Mucosa of descending colon (tissue), 3 donors: ENCODE results near the gene GTF3C5. TPM values are rescaled to one million over a fixed set of nuclear protein-coding genes. Genes with fewer than 3 reads are reported as not detected.

Experiments
- ATAC-seq: fragments of 200-7000 bp; cut with Tn5 transposase; one replicate; pipeline ENCODE4 v1.9.1; 2020; ENCODE audit warnings: mild to moderate bottlenecking, moderate library complexity
- DNase-seq, 3 donors: peaks; one replicate each; pipeline ENCODE4 v3.0.0-alpha.2; 2020
- H3K36me3 ChIP-seq: fragments of 200-600 bp; one replicate; pipeline ENCODE4 v1.8.0; 2021; ENCODE audit warnings: low read depth, mild to moderate bottlenecking
- H3K4me1 ChIP-seq: fragments of 200-600 bp; one replicate; pipeline ENCODE4 v1.8.0; 2021; ENCODE audit warnings: low read depth, mild to moderate bottlenecking
- H3K4me3 ChIP-seq: fragments of 200-600 bp; one replicate; pipeline ENCODE4 v1.8.0; 2021; ENCODE audit warnings: mild to moderate bottlenecking
- H3K9me3 ChIP-seq: fragments of 200-600 bp; one replicate; pipeline ENCODE4 v1.8.0; 2021; ENCODE audit warnings: mild to moderate bottlenecking
- intact Hi-C, 2 donors: fragments of 100-400 bp; cut with DNase I in 1 of 2; cut with micrococcal nuclease in 1 of 2; formaldehyde crosslinking; loops; one replicate each; pipeline versions ENCODE4 v1.11.0 to v1.11.1; 2022; cut with DNase I, micrococcal nuclease
- total RNA-seq, 3 donors: library from RNA; stranded (reverse); fragmentation: NEBNext Ultra II Directional in 2 of 3; extraction: Animal tissue kit (Norgen Biotek cat#: 25700) in 2 of 3; gene quantifications; one replicate each; pipeline versions ENCODE4 v1.2.1 to v1.2.4, GENCODE V29; 2021 to 2023
- TF ChIP-seq, protein P1 (sequence below): fragments of 200-600 bp; IDR thresholded peaks from one replicate; pipeline ENCODE4 v1.8.0; 2022; ENCODE audit warnings: antibody characterized with exemption, mild to moderate bottlenecking
- donor health status: DM: no; HTN: no; CAD: no; lungs with moderate emphysema.
- donor health status: DM: no; HTN: no; CAD: no.
- donor health status: DM: no; HTN: yes; CAD: no.

GTF3C5 gene
- total RNA-seq, 3 donors from 2014 or later, result 45.8 to 53.6 (median 52.2) TPM

DNA sequence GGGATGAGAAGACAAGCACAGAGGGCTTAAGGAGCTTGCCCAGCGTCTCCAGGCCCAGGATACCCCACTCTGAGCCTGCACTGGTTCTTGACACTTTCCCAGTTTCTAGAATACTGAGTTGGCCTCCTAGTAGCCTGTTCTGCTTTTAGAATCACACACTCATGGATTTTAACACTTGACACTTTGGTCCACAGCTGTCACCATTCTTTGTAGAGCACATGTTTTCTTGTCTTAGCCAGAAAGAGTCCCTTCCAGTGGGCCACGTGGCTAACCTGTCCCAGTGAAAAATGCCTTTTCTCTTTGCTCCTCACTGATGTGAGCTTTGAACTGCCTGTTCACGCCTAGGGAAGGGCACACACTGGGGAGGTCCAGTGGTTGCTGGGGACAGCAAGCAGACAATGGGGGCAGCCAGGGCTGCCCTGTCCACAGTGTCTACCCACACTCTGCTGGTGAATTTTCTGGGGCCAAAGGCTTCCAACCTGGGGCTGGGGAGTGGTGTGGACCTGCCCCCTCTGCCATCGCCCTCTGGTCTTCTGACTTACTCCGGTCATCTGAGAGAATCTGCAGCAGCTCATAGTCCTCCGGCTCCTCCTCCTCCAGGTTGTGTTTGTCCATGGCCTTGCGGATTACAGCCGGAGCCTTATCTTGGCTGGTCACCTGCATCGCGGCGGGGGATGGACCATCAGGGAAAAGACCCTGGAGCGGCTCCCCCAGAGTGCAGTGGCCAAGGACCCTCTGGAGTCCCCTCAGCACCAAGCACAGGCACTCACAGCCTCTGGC lies 69.1 kb downstream of the GTF3C5 start:
- DNase-seq, result peak in 1 of 3 donors; percentile 21
- intact Hi-C loops, result loop anchor here in 1 of 2 donors (5.0 kb wide), 1 partner anchor 47 kb away; no protein-coding TSS in a partner anchor
- Histone ChIP-seq H3K9me3 (peaks cover 12% of the 10 kb centered on the region), H3K36me3 (no peaks in the 10 kb centered on the region), H3K4me3 (no peak overlapping the region), H3K4me1 (peaks cover 6% of the 10 kb centered on the region)
- TF ChIP-seq, protein P1, sequence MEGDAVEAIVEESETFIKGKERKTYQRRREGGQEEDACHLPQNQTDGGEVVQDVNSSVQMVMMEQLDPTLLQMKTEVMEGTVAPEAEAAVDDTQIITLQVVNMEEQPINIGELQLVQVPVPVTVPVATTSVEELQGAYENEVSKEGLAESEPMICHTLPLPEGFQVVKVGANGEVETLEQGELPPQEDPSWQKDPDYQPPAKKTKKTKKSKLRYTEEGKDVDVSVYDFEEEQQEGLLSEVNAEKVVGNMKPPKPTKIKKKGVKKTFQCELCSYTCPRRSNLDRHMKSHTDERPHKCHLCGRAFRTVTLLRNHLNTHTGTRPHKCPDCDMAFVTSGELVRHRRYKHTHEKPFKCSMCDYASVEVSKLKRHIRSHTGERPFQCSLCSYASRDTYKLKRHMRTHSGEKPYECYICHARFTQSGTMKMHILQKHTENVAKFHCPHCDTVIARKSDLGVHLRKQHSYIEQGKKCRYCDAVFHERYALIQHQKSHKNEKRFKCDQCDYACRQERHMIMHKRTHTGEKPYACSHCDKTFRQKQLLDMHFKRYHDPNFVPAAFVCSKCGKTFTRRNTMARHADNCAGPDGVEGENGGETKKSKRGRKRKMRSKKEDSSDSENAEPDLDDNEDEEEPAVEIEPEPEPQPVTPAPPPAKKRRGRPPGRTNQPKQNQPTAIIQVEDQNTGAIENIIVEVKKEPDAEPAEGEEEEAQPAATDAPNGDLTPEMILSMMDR, result no peak
- no peak for ATAC-seq

DNA sequence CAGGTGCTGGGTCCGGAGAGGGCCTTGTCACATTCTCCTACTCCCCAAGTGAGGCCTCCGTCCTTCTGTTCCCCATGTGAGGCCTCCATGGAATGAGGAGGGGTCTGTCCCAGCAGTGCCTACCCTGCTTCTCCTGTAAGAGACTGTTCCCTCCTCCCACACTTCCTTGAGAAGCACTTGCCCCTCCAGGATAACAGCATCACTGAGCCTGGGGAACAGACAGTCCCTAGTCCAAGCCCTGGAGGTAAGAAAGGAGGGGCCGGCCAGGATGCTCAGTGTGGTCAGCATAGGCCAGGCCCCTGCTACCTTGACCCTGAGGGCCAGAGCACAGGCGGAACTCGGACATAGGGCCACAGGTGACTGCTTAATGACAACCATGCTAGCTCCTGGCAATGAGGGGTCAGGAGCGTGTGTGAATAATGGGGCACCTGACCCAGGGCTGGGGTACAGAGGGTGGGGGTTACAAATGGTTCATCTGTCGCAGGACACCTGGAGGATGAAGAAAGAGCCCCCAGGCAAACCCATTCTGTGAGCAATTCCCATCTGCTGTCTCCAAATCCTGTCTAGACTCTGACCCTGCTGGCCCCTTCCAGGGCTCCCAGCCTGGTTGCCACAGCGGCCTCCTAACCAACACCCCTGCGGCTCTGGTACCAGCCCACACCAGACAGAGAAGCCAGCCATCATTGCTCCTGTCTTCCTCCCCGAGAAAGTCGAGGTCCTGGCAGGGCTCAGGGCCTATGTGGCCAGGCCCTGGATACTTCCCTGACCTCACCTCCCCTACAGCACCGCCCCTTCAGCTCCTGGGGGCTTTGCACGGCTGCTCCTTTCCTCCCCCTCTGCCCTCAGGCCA lies 69.9 kb downstream of the GTF3C5 start:
- ATAC-seq (no peak), DNase-seq (no peak)
- Histone ChIP-seq H3K4me1 (peaks cover 6% of the 10 kb centered on the region), H3K9me3 (peaks cover 11% of the 10 kb centered on the region), H3K36me3 (no peaks in the 10 kb centered on the region), H3K4me3 (no peak overlapping the region)
- intact Hi-C loops, result loop anchor here in 1 of 2 donors (5.0 kb wide), 1 partner anchor 47 kb away; no protein-coding TSS in a partner anchor
- TF ChIP-seq, protein P1, result no peak

DNA sequence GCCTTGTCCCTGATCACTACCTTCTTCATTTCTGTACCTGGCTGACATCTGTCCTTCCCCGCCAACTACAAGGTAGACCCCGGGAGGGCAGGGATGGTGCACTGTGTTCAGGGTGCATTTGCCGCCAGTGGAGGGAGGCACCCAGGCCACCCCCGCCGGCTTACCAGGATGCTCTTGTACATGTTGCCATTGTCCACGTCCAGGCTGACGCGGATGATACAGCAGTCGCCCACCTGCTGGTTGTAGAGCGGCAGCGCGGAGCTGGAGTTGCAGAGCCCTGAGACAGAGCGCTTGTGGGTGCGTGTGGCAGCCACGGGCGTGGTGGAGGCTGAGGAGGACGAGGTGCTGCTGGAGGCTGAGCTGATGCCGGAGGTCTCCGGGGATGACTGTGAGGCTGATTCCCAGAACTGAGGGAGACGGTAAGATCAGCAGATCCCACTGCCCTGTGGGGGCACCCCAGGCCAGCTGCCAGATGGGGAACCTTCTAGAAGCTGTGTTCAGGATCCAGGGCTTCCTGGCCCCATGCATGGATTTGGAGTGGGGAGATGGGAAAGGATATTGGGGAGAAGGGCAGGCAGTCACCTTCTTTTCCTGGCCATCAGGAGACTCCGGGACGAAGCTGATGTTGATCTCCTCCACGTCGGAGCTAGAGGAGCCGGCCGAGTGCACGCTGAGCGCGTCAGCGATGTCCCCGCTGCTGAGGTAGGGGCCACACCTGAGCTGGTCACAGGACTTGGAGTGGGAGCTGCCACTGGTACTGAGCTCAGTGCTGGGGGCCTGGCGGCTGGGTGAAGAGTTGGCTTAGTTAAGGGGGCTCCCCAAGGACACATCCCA lies 70.8 kb downstream of the GTF3C5 start:
- H3K4me3 ChIP-seq, result no peak overlapping the region
- ATAC-seq, result no peak
- TF ChIP-seq, protein P1, result no peak
- peaks cover 3% of the 10 kb centered on the region for H3K9me3 ChIP-seq
- no peaks in the 10 kb centered on the region for H3K36me3 ChIP-seq
- peaks cover 6% of the 10 kb centered on the region for H3K4me1 ChIP-seq
- peak in 1 of 3 donors; percentile 26 for DNase-seq
- intact Hi-C loops, result loop anchor here in 1 of 2 donors (5.0 kb wide), 1 partner anchor 46 kb away; no protein-coding TSS in a partner anchor

DNA sequence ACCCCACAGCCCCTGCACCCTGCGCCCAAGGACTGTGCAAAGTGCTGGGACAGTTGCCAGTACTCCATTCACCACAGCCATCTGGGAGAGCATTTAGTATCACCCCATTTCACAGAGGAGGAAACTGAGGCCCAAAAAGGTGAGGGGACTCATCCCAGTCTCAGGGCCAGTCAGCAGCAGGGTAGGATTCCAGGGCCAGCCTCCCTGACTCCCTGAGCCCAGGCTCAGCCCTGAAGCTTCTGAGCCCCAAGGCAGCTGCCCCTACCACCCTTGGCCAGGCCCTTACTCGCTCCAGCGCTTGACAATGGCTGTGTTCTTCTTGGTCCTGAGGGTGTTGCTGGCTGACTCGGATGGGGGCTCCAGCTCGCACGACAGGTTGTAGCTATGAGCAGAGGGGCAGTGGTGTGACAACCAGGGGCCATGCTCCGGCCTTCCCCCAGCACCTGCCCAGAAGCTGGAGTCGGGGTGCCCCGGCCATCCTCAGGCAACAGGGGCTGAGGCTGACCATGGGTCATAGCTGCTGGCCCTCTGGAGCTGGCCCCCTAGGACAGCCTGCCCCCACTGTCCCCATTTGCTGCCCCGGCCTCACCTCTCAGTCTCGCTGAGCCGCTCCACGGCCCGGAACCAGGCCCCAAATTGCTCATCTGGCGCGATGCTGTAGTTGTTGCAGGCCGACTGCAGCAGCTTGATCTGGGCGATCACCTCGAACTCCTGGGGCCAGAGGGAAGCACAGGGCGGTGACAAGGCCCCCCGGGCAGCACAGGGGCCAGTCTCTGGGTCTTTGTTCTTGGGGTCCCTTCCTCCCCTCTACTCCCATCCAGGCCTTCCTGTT lies 71.6 kb downstream of the GTF3C5 start:
- peaks cover 6% of the 10 kb centered on the region for H3K4me1 ChIP-seq
- no peaks in the 10 kb centered on the region for H3K9me3 ChIP-seq
- ATAC-seq (no peak), DNase-seq (peak in 1 of 3 donors; percentile 26)
- TF ChIP-seq, protein P1, result no peak
- H3K4me3 ChIP-seq, result no peak overlapping the region
- H3K36me3 ChIP-seq, result no peaks in the 10 kb centered on the region
- intact Hi-C loops, result loop anchor here (1.0 to 5.0 kb wide), 2 partner anchors 42 to 45 kb away; no protein-coding TSS in a partner anchor
